ENCODE results near the gene RCBTB1. TPM values are rescaled to one million over a fixed set of nuclear protein-coding genes. Genes with fewer than 3 reads are reported as not detected.

Gene RCBTB1
- total RNA-seq, 4 donors from 2014 or later = 2.0 to 15.1 (median 5.7) TPM

- H3K27me3 ChIP-seq = no peaks in the 10 kb centered on the region
- WGBS, 2 donors = 81 to 87% methylated on average over 4 of the region's 4 CpGs
- intact Hi-C loops (cut with DNase I) = no loop called here
- no peak for DNase-seq
- no peak for TF ChIP-seq CTCF (IDR thresholded peaks at IDR 0.05)
- no peak for TF ChIP-seq POLR2A (IDR thresholded peaks at IDR 0.05)
- peaks cover 0 to 96% (median 0%) of the 10 kb centered on the region in 3 donors for H3K36me3 ChIP-seq
- H3K4me1 ChIP-seq = no peaks in the 10 kb centered on the region
- H3K27ac ChIP-seq = no peak overlapping the region
- H3K9me3 ChIP-seq = no peaks in the 10 kb centered on the region
- no peak overlapping the region for H3K4me3 ChIP-seq
Observed at GRCh38 chr13:49521224-49521623, 64.1 kb downstream of the RCBTB1 start.

- H3K4me3 ChIP-seq = no peak overlapping the region
- 81 to 84% methylated on average over 6 of the region's 6 CpGs for WGBS, 2 donors
- no peaks in the 10 kb centered on the region for H3K4me1 ChIP-seq
- peaks cover 0 to 99% (median 9%) of the 10 kb centered on the region in 3 donors for H3K36me3 ChIP-seq
- no peaks in the 10 kb centered on the region for H3K27me3 ChIP-seq
- H3K9me3 ChIP-seq = no peaks in the 10 kb centered on the region
- H3K27ac ChIP-seq = no peak overlapping the region
- intact Hi-C loops (cut with DNase I) = no loop called here
- no peak for DNase-seq
- TF ChIP-seq CTCF (IDR thresholded peaks at IDR 0.05) = no peak
- TF ChIP-seq POLR2A (IDR thresholded peaks at IDR 0.05) = no peak
Observed at GRCh38 chr13:49517461-49517860, 67.9 kb downstream of the RCBTB1 start.

DNA sequence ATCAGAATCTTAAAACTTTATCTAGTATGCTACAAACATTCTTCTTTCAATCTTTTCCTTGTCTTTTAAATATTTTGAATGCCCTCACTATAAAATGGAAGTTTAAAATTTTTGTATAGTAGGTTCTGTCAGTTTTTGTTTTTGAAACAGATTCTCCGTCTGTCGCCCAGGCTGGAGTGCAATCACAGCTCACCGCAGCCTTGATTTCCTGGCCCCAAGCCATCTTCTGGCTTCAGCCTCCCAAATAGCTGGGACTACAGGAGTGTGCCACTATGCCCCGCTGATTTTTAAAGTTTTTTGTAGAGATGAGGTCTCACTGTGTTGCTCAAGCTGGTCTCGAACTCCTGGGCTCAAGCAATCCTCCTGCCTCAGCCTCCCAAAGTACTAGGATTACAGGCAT, 68.9 kb downstream of the RCBTB1 start:
- H3K4me3 ChIP-seq = no peak overlapping the region
- peaks cover 0 to 97% (median 9%) of the 10 kb centered on the region in 3 donors for H3K36me3 ChIP-seq
- no peaks in the 10 kb centered on the region for H3K27me3 ChIP-seq
- H3K27ac ChIP-seq = no peak overlapping the region
- H3K4me1 ChIP-seq = no peaks in the 10 kb centered on the region
- TF ChIP-seq CTCF (IDR thresholded peaks at IDR 0.05) (no peak), POLR2A (IDR thresholded peaks at IDR 0.05) (no peak)
- no peaks in the 10 kb centered on the region for H3K9me3 ChIP-seq
- intact Hi-C loops (cut with DNase I) = no loop called here
- DNase-seq = no peak
- 91 to 97% methylated on average over 5 of the region's 5 CpGs for WGBS, 2 donors

GRCh38 chr13:49512578-49512977, 72.8 kb downstream of the RCBTB1 start:
- no peak for DNase-seq
- H3K27ac ChIP-seq = no peak overlapping the region
- no peaks in the 10 kb centered on the region for H3K27me3 ChIP-seq
- H3K4me3 ChIP-seq = no peak overlapping the region
- WGBS, 2 donors = 80 to 83% methylated on average over 2 of the region's 2 CpGs
- H3K36me3 ChIP-seq = peaks cover 0 to 84% (median 9%) of the 10 kb centered on the region in 3 donors
- H3K9me3 ChIP-seq = peaks cover 0 to 3% (median 0%) of the 10 kb centered on the region in 3 donors
- intact Hi-C loops (cut with DNase I) = no loop called here
- TF ChIP-seq CTCF (IDR thresholded peaks at IDR 0.05) = no peak
- no peak for TF ChIP-seq POLR2A (IDR thresholded peaks at IDR 0.05)
- no peaks in the 10 kb centered on the region for H3K4me1 ChIP-seq

GRCh38 chr13:49503951-49504350, 81.4 kb downstream of the RCBTB1 start:
- Histone ChIP-seq H3K27me3 (no peaks in the 10 kb centered on the region), H3K36me3 (peaks cover 0 to 37% (median 0%) of the 10 kb centered on the region in 3 donors), H3K9me3 (no peaks in the 10 kb centered on the region), H3K27ac (no peak overlapping the region), H3K4me3 (no peak overlapping the region), H3K4me1 (peaks cover 0 to 27% (median 0%) of the 10 kb centered on the region in 3 donors)
- WGBS, 2 donors = 87 to 91% methylated on average over 3 of the region's 3 CpGs
- intact Hi-C loops (cut with DNase I) = no loop called here
- DNase-seq = no peak
- TF ChIP-seq POLR2A (IDR thresholded peaks at IDR 0.05) (no peak), CTCF (IDR thresholded peaks at IDR 0.05) (no peak)
